Suprapubic skin (tissue), 4 donors: ENCODE measurements around the gene CDS2.

Source experiments
- POLR2A ChIP-seq, 2 donors: fragments of 450-650 bp; IDR thresholded peaks; one replicate each; pipeline ENCODE4 v1.6.1; 2017; ENCODE audit warnings: antibody characterized with exemption in 2 of 2, mild to moderate bottlenecking in 2 of 2, moderate library complexity in 2 of 2
- POLR2AphosphoS5 ChIP-seq, 3 donors: sonication (generic); formaldehyde crosslinking; IDR thresholded peaks; one replicate each; pipeline ENCODE4 v1.6.1; 2017; ENCODE audit warnings: antibody characterized with exemption in 3 of 3

GRCh38 chr20:5085380-5085779 is 41.4 kb upstream of the CDS2 start:
- TF ChIP-seq POLR2A (IDR thresholded peaks at IDR 0.05) (no peak), POLR2AphosphoS5 (IDR thresholded peaks at IDR 0.05) (no peak)
